Measurements from ENCODE around the gene PAPPA2. TPM values are rescaled to one million over a fixed set of nuclear protein-coding genes. Genes with fewer than 3 reads are reported as not detected.

The PAPPA2 gene
- total and polyA plus RNA-seq, 5 donors from 2014 or later = 0.06 to 0.12 TPM; not detected in 3

- no peaks in the 10 kb centered on the region for H3K27me3 Mint-ChIP-seq
- no peaks in the 10 kb centered on the region for H3K4me1 Mint-ChIP-seq
- no peak for DNase-seq
- peaks cover 0 to 12% (median 2%) of the 10 kb centered on the region in 7 donors for H3K9me3 Mint-ChIP-seq
- H3K4me1 ChIP-seq (ENCODE audit: control insufficient read depth, insufficient read depth, low read length, poor library complexity, severe bottlenecking) = no peaks in the 10 kb centered on the region
- no peaks in the 10 kb centered on the region for H3K9me3 ChIP-seq (ENCODE audit: control insufficient read depth in 2 of 2, low read length in 2 of 2)
- no peaks in the 10 kb centered on the region for H3K36me3 ChIP-seq (ENCODE audit: control insufficient read depth, insufficient read depth, low read length)
- no peak overlapping the region for H3K27ac Mint-ChIP-seq
- H3K4me3 Mint-ChIP-seq = no peak overlapping the region
- ATAC-seq (ENCODE audit: low read depth in 2 of 2) = no peak
- H3K4me3 ChIP-seq (ENCODE audit: low read depth, low read length) = no peak overlapping the region
- H3K27ac ChIP-seq (ENCODE audit: insufficient read depth, low read length, poor library complexity, severe bottlenecking) = no peak overlapping the region
- no peaks in the 10 kb centered on the region for H3K36me3 Mint-ChIP-seq
- H3K27me3 ChIP-seq (ENCODE audit: control insufficient read depth, insufficient read depth, low read length) = no peaks in the 10 kb centered on the region
Observed at GRCh38 chr1:176531036-176531435, 68.1 kb downstream of the PAPPA2 start.

- H3K27ac ChIP-seq (ENCODE audit: insufficient read depth, low read length, poor library complexity, severe bottlenecking) = no peak overlapping the region
- no peaks in the 10 kb centered on the region for H3K27me3 Mint-ChIP-seq
- DNase-seq = no peak
- H3K27me3 ChIP-seq (ENCODE audit: control insufficient read depth, insufficient read depth, low read length) = no peaks in the 10 kb centered on the region
- ATAC-seq (ENCODE audit: low read depth in 2 of 2) = no peak
- no peaks in the 10 kb centered on the region for H3K4me1 ChIP-seq (ENCODE audit: control insufficient read depth, insufficient read depth, low read length, poor library complexity, severe bottlenecking)
- no peaks in the 10 kb centered on the region for H3K36me3 ChIP-seq (ENCODE audit: control insufficient read depth, insufficient read depth, low read length)
- no peak overlapping the region for H3K4me3 Mint-ChIP-seq
- H3K36me3 Mint-ChIP-seq = no peaks in the 10 kb centered on the region
- no peak overlapping the region for H3K27ac Mint-ChIP-seq
- peaks cover 0 to 12% (median 2%) of the 10 kb centered on the region in 7 donors for H3K9me3 Mint-ChIP-seq
- H3K4me3 ChIP-seq (ENCODE audit: low read depth, low read length) = no peak overlapping the region
- no peaks in the 10 kb centered on the region for H3K9me3 ChIP-seq (ENCODE audit: control insufficient read depth in 2 of 2, low read length in 2 of 2)
- no peaks in the 10 kb centered on the region for H3K4me1 Mint-ChIP-seq
Observed at GRCh38 chr1:176531921-176532897, 69.2 kb downstream of the PAPPA2 start.

GRCh38 chr1:176533020-176533419, 70.0 kb downstream of the PAPPA2 start:
- no peaks in the 10 kb centered on the region for H3K27me3 Mint-ChIP-seq
- Histone ChIP-seq H3K4me3 (ENCODE audit: low read depth, low read length) (no peak overlapping the region), H3K36me3 (ENCODE audit: control insufficient read depth, insufficient read depth, low read length) (no peaks in the 10 kb centered on the region), H3K27ac (ENCODE audit: insufficient read depth, low read length, poor library complexity, severe bottlenecking) (no peak overlapping the region), H3K9me3 (ENCODE audit: control insufficient read depth in 2 of 2, low read length in 2 of 2) (no peaks in the 10 kb centered on the region), H3K4me1 (ENCODE audit: control insufficient read depth, insufficient read depth, low read length, poor library complexity, severe bottlenecking) (no peaks in the 10 kb centered on the region), H3K27me3 (ENCODE audit: control insufficient read depth, insufficient read depth, low read length) (no peaks in the 10 kb centered on the region)
- no peaks in the 10 kb centered on the region for H3K4me1 Mint-ChIP-seq
- no peak for DNase-seq
- H3K27ac Mint-ChIP-seq = peak overlapping the region in 1 of 3 donors; percentile 45
- no peaks in the 10 kb centered on the region for H3K36me3 Mint-ChIP-seq
- no peak for ATAC-seq (ENCODE audit: low read depth in 2 of 2)
- H3K9me3 Mint-ChIP-seq = peaks cover 0 to 14% (median 3%) of the 10 kb centered on the region in 7 donors
- no peak overlapping the region for H3K4me3 Mint-ChIP-seq

- ATAC-seq (ENCODE audit: low read depth in 2 of 2) (no peak), DNase-seq (no peak)
- no peak overlapping the region for H3K4me3 ChIP-seq (ENCODE audit: low read depth, low read length)
- no peaks in the 10 kb centered on the region for H3K27me3 ChIP-seq (ENCODE audit: control insufficient read depth, insufficient read depth, low read length)
- H3K9me3 Mint-ChIP-seq = peaks cover 0 to 11% (median 5%) of the 10 kb centered on the region in 7 donors
- H3K27ac ChIP-seq (ENCODE audit: insufficient read depth, low read length, poor library complexity, severe bottlenecking) = no peak overlapping the region
- no peaks in the 10 kb centered on the region for H3K9me3 ChIP-seq (ENCODE audit: control insufficient read depth in 2 of 2, low read length in 2 of 2)
- no peaks in the 10 kb centered on the region for H3K36me3 Mint-ChIP-seq
- no peaks in the 10 kb centered on the region for H3K36me3 ChIP-seq (ENCODE audit: control insufficient read depth, insufficient read depth, low read length)
- no peaks in the 10 kb centered on the region for H3K27me3 Mint-ChIP-seq
- no peak overlapping the region for H3K4me3 Mint-ChIP-seq
- no peak overlapping the region for H3K27ac Mint-ChIP-seq
- H3K4me1 ChIP-seq (ENCODE audit: control insufficient read depth, insufficient read depth, low read length, poor library complexity, severe bottlenecking) = no peaks in the 10 kb centered on the region
- no peaks in the 10 kb centered on the region for H3K4me1 Mint-ChIP-seq
Observed at GRCh38 chr1:176536588-176536987, 73.6 kb downstream of the PAPPA2 start.

GRCh38 chr1:176539018-176539417, 76.0 kb downstream of the PAPPA2 start:
- ATAC-seq (ENCODE audit: low read depth in 2 of 2) = no peak
- no peaks in the 10 kb centered on the region for H3K36me3 Mint-ChIP-seq

GRCh38 chr1:176540428-176540827, 77.5 kb downstream of the PAPPA2 start:
- H3K4me1 Mint-ChIP-seq = no peaks in the 10 kb centered on the region
- ATAC-seq (ENCODE audit: low read depth in 2 of 2) = no peak

More at GRCh38 chr1:176539018-176539417, 76.0 kb downstream of the PAPPA2 start:
- H3K4me3 Mint-ChIP-seq = no peak overlapping the region
- no peaks in the 10 kb centered on the region for H3K27me3 ChIP-seq (ENCODE audit: control insufficient read depth, insufficient read depth, low read length)
- no peaks in the 10 kb centered on the region for H3K4me1 ChIP-seq (ENCODE audit: control insufficient read depth, insufficient read depth, low read length, poor library complexity, severe bottlenecking)
- no peak overlapping the region for H3K27ac Mint-ChIP-seq
- H3K27me3 Mint-ChIP-seq = no peaks in the 10 kb centered on the region
- H3K27ac ChIP-seq (ENCODE audit: insufficient read depth, low read length, poor library complexity, severe bottlenecking) = no peak overlapping the region
- no peaks in the 10 kb centered on the region for H3K9me3 ChIP-seq (ENCODE audit: control insufficient read depth in 2 of 2, low read length in 2 of 2)
- H3K4me1 Mint-ChIP-seq = no peaks in the 10 kb centered on the region
- no peaks in the 10 kb centered on the region for H3K36me3 ChIP-seq (ENCODE audit: control insufficient read depth, insufficient read depth, low read length)
- peaks cover 0 to 11% (median 8%) of the 10 kb centered on the region in 7 donors for H3K9me3 Mint-ChIP-seq
- no peak for DNase-seq
- no peak overlapping the region for H3K4me3 ChIP-seq (ENCODE audit: low read depth, low read length)

GRCh38 chr1:176541663-176542062, 78.7 kb downstream of the PAPPA2 start:
- Mint-ChIP-seq H3K27me3 (peaks cover 4% of the 10 kb centered on the region), H3K36me3 (no peaks in the 10 kb centered on the region), H3K4me1 (no peaks in the 10 kb centered on the region), H3K4me3 (no peak overlapping the region), H3K27ac (no peak overlapping the region), H3K9me3 (peaks cover 0 to 11% (median 3%) of the 10 kb centered on the region in 7 donors)
- no peak for ATAC-seq (ENCODE audit: low read depth in 2 of 2)
- Histone ChIP-seq H3K27ac (ENCODE audit: insufficient read depth, low read length, poor library complexity, severe bottlenecking) (no peak overlapping the region), H3K27me3 (ENCODE audit: control insufficient read depth, insufficient read depth, low read length) (no peaks in the 10 kb centered on the region), H3K4me3 (ENCODE audit: low read depth, low read length) (no peak overlapping the region), H3K9me3 (ENCODE audit: control insufficient read depth in 2 of 2, low read length in 2 of 2) (no peaks in the 10 kb centered on the region), H3K36me3 (ENCODE audit: control insufficient read depth, insufficient read depth, low read length) (no peaks in the 10 kb centered on the region), H3K4me1 (ENCODE audit: control insufficient read depth, insufficient read depth, low read length, poor library complexity, severe bottlenecking) (no peaks in the 10 kb centered on the region)
- DNase-seq = no peak

More at GRCh38 chr1:176540428-176540827, 77.5 kb downstream of the PAPPA2 start:
- Mint-ChIP-seq H3K9me3 (peaks cover 0 to 9% (median 3%) of the 10 kb centered on the region in 7 donors), H3K36me3 (no peaks in the 10 kb centered on the region), H3K27ac (no peak overlapping the region), H3K4me3 (no peak overlapping the region), H3K27me3 (no peaks in the 10 kb centered on the region)
- Histone ChIP-seq H3K27ac (ENCODE audit: insufficient read depth, low read length, poor library complexity, severe bottlenecking) (no peak overlapping the region), H3K4me3 (ENCODE audit: low read depth, low read length) (no peak overlapping the region), H3K27me3 (ENCODE audit: control insufficient read depth, insufficient read depth, low read length) (no peaks in the 10 kb centered on the region), H3K9me3 (ENCODE audit: control insufficient read depth in 2 of 2, low read length in 2 of 2) (no peaks in the 10 kb centered on the region), H3K36me3 (ENCODE audit: control insufficient read depth, insufficient read depth, low read length) (no peaks in the 10 kb centered on the region), H3K4me1 (ENCODE audit: control insufficient read depth, insufficient read depth, low read length, poor library complexity, severe bottlenecking) (no peaks in the 10 kb centered on the region)
- no peak for DNase-seq
